ENCODE results near the gene G6PD. TPM values are rescaled to one million over a fixed set of nuclear protein-coding genes. Genes with fewer than 3 reads are reported as not detected.
"Not testable (repeated sequence)": the region's sequence is repeated elsewhere in the genome, so short reads cannot be mapped to it uniquely, and the experiment has no call there.

Gene G6PD
- total RNA-seq, 6 experiments from 2014 or later: 119 to 226 (median 192) TPM

DNA sequence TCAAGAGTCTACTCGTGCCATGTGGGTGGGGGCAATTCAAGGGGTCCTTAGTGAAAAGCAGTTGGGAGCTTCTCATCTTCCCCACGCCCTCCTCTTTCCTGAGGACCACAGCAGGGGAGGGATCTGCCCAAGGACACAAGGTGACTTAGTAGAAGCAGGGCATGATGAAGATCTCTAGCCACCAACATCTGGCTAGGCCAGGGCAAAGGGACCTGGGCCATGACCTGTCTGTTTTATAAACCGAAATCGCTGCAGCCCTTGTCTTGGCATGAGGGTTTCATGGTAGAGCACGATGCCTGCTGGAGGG, 5.1 kb downstream of the G6PD start:
- peaks cover 48% of the 10 kb centered on the region for H3K4me1 Mint-ChIP-seq (ENCODE audit: low read depth)
- peak overlapping the region; percentile 99 for H3K27ac Mint-ChIP-seq
- peaks cover 22% of the 10 kb centered on the region for H3K36me3 Mint-ChIP-seq (ENCODE audit: low read depth)
- no peaks in the 10 kb centered on the region for H3K27me3 Mint-ChIP-seq (ENCODE audit: insufficient read depth)
- no peak overlapping the region; the same call in 1 of the 2 replicates for H3K4me3 Mint-ChIP-seq
- TF ChIP-seq, protein P1, sequence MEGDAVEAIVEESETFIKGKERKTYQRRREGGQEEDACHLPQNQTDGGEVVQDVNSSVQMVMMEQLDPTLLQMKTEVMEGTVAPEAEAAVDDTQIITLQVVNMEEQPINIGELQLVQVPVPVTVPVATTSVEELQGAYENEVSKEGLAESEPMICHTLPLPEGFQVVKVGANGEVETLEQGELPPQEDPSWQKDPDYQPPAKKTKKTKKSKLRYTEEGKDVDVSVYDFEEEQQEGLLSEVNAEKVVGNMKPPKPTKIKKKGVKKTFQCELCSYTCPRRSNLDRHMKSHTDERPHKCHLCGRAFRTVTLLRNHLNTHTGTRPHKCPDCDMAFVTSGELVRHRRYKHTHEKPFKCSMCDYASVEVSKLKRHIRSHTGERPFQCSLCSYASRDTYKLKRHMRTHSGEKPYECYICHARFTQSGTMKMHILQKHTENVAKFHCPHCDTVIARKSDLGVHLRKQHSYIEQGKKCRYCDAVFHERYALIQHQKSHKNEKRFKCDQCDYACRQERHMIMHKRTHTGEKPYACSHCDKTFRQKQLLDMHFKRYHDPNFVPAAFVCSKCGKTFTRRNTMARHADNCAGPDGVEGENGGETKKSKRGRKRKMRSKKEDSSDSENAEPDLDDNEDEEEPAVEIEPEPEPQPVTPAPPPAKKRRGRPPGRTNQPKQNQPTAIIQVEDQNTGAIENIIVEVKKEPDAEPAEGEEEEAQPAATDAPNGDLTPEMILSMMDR (IDR thresholded peaks at IDR 0.05): no peak
- no peaks in the 10 kb centered on the region for H3K9me3 Mint-ChIP-seq
- DNase-seq: no peak

DNA sequence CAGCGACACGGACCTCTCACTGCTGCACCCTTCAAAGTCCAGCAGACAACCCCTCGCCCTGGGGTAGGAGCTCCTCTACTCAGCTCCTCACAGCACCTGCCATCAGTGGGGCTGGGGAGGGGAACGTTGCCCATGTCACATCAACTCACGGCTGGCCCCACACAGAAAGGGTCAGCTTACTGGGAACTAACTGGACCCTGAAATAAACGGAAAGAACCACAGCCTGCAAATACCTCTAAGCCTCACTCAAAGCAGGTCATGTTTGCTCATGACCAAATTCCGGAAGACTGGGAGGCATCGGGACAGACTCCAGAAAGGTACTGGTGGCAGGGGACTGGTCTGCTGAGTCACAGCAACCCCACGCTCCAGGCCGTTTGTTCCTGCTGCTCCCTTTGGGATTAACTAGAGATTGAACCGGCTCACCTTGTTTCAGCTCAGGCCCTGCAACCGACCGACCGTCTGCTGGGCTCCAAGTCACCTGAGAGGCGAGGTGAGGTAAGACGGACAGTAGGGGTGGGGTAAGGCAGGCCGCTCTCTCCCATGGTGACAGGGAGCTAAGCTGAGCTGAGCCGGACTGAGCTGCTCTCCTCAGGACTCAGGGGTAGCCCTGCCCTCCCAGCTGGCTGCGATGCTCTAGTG, 5.6 kb downstream of the G6PD start:
- Mint-ChIP-seq H3K27me3 (ENCODE audit: insufficient read depth) (no peaks in the 10 kb centered on the region; the same call in 1 of the 2 replicates), H3K9me3 (no peaks in the 10 kb centered on the region), H3K27ac (peak overlapping the region; percentile 99), H3K4me3 (peak overlapping the region; percentile 15; the same call in 1 of the 2 replicates), H3K4me1 (ENCODE audit: low read depth) (peaks cover 45% of the 10 kb centered on the region), H3K36me3 (ENCODE audit: low read depth) (peaks cover 19% of the 10 kb centered on the region)
- TF ChIP-seq, protein P1 (IDR thresholded peaks at IDR 0.05): no peak
- no peak for DNase-seq

DNA sequence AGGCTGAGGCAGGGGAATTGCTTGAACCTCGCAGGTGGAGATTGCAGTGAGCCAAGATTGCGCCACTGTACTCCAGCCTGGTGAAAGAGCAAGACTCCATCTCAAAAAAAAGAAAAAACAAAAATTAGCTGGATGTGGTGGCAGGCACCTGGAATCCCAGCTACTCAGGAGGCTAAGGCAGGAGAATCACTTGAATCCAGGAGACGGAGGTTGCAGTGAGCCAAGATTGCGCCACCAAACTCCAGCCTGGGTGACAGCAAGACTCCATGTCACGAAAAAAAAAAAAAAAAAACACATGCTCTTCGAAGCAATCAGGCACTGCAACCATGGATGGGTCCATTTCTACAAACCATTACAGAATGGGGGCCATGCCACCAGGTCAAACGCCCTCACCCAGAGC, 6.3 kb downstream of the G6PD start:
- Mint-ChIP-seq H3K4me1 (ENCODE audit: low read depth) (peaks cover 41% of the 10 kb centered on the region), H3K27ac (peak overlapping the region; percentile 99; the same call in 1 of the 2 replicates), H3K36me3 (ENCODE audit: low read depth) (peaks cover 16% of the 10 kb centered on the region)
- not testable (repeated sequence) for DNase-seq; H3K9me3 Mint-ChIP-seq; H3K4me3 Mint-ChIP-seq; H3K27me3 Mint-ChIP-seq (ENCODE audit: insufficient read depth)

DNA sequence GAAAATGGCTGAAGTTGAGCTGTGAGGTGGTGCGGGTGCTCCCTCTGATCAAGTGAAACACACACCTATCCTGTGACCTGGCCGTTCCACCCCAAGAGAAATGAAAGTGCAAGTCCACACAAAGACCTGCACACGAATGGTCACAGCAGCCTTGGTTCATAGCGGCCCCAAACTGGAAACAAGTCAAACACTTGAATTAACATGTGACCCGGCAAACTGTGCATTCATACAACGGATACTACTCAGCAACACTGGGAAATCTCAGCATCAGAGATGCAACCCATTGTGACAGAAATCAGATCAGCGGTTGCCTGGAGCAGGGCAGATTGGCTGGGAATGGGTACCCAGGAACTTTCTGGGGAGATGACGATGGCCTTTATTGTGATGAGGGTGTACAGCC, 7.6 kb downstream of the G6PD start:
- peaks cover 10% of the 10 kb centered on the region for H3K36me3 Mint-ChIP-seq (ENCODE audit: low read depth)
- peak overlapping the region; percentile 69 for H3K27ac Mint-ChIP-seq
- H3K9me3 Mint-ChIP-seq: no peaks in the 10 kb centered on the region

DNA sequence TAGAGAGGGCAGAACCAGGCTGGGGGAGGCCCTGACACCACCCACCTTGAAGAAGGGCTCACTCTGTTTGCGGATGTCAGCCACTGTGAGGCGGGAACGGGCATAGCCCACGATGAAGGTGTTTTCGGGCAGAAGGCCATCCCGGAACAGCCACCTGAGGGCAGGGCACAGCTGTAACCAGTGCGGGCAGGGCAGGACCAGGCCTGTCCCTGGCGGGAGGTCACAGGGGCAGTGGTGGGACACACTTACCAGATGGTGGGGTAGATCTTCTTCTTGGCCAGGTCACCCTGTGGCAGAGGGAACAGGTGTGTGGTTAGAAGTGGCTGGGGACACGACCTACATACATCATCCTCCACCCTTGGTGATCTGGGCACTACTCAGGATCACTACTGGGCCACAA, 10.8 kb downstream of the G6PD start:
- no peak for DNase-seq
- TF ChIP-seq, protein P1 (IDR thresholded peaks at IDR 0.05): no peak

More for the DNA sequence above, 7.6 kb downstream of the G6PD start:
- no peak for DNase-seq
- Mint-ChIP-seq H3K27me3 (ENCODE audit: insufficient read depth) (no peaks in the 10 kb centered on the region; the same call in 1 of the 2 replicates), H3K4me3 (no peak overlapping the region), H3K4me1 (ENCODE audit: low read depth) (peaks cover 33% of the 10 kb centered on the region)
- TF ChIP-seq, protein P1 (IDR thresholded peaks at IDR 0.05): no peak

DNA sequence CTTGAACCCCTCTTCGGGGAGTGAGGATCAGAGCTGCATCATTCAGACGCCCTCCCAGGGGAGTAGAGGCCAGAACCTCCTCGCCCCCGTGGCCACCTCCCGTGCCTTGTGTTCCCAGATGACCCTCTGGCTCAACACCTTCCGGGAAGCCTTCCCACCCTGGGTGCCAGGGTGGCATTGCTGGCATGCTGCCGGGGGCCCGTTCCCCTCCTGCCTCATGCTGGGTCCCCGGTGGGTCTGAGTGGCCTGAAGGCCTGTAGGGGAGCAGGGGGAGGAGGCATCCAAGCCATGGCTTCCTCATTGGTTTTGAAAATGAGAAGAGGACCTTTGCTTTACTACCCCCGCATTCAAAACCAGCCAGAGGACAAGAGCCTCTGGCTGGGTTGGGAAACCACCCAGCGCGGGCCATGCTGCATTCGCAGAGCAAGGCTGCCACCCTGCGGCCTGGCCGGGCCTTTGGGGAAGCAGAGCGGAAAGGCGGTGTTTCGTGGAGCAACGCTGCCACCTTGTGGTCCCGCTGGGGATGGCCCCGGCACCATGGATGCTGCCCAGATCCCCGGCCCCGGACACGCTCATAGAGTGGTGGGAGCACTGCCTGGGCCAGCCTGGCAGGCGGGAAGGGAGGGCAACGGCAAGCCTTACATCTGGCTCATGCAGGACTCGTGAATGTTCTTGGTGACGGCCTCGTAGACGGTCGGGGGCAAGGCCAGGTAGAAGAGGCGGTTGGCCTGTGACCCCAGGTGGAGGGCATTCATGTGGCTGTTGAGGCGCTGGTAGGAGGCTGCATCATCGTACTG, 11.9 kb downstream of the G6PD start:
- DNase-seq: peak; percentile 67
- H3K27me3 Mint-ChIP-seq (ENCODE audit: insufficient read depth): peaks cover 3% of the 10 kb centered on the region
- TF ChIP-seq, protein P1 (IDR thresholded peaks at IDR 0.05): peak; percentile 93
- H3K27ac Mint-ChIP-seq: no peak overlapping the region; the same call in 1 of the 2 replicates
- no peaks in the 10 kb centered on the region for H3K9me3 Mint-ChIP-seq
- peaks cover 4% of the 10 kb centered on the region; the same call in 1 of the 2 replicates for H3K4me1 Mint-ChIP-seq (ENCODE audit: low read depth)
- H3K36me3 Mint-ChIP-seq (ENCODE audit: low read depth): peaks cover 5% of the 10 kb centered on the region; the same call in 1 of the 2 replicates
- H3K4me3 Mint-ChIP-seq: no peak overlapping the region

More for the DNA sequence above, 10.8 kb downstream of the G6PD start:
- Mint-ChIP-seq H3K9me3 (no peaks in the 10 kb centered on the region), H3K27me3 (ENCODE audit: insufficient read depth) (no peaks in the 10 kb centered on the region; the same call in 1 of the 2 replicates), H3K36me3 (ENCODE audit: low read depth) (peaks cover 5% of the 10 kb centered on the region; the same call in 1 of the 2 replicates), H3K27ac (no peak overlapping the region), H3K4me1 (ENCODE audit: low read depth) (peaks cover 8% of the 10 kb centered on the region), H3K4me3 (no peak overlapping the region)

Data from HFFc6 (cell line).